ENCODE results near the gene CD2AP. TPM values are rescaled to one million over a fixed set of nuclear protein-coding genes. Genes with fewer than 3 reads are reported as not detected.

CD2AP gene
- total RNA-seq, 1 donor, result 30.4 TPM

DNA sequence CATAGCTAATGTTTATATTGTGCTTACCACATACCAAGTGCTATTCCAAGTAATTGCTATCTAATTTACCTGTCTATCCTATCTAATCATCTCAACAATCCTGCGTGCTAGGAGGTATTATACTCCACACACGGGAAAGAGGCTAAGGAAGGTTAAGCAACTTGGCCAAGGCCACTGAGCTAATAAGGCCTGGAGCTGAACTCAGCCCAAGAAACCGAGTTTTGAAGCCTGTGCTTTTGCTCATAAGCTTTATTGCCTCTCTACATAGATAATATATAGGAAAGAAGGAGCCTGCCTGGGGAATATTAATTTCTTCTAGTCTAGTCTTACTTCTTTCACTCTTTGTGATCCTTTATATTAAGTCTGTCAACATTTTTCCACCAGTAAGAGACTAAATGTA, 153.0 kb downstream of the CD2AP start:
- Histone ChIP-seq H3K4me1 (ENCODE audit: insufficient read depth, low read length) (peaks cover 6% of the 10 kb centered on the region), H3K27me3 (ENCODE audit: insufficient read depth, low read length) (peaks cover 5% of the 10 kb centered on the region), H3K9me3 (ENCODE audit: low read depth, low read length) (no peaks in the 10 kb centered on the region), H4K20me1 (ENCODE audit: insufficient read depth, low read length) (no peaks in the 10 kb centered on the region), H3K4me3 (ENCODE audit: insufficient read depth, low read length) (no peak overlapping the region), H3K79me2 (ENCODE audit: insufficient read depth, low read length) (no peaks in the 10 kb centered on the region), H3K27ac (ENCODE audit: low read depth, low read length) (no peak overlapping the region), H3K36me3 (ENCODE audit: insufficient read depth, low read length) (no peaks in the 10 kb centered on the region), H2AFZ (ENCODE audit: low read length) (no peak overlapping the region), H3K4me2 (ENCODE audit: insufficient read depth, low read length) (no peak overlapping the region)
- TF ChIP-seq, protein P1, sequence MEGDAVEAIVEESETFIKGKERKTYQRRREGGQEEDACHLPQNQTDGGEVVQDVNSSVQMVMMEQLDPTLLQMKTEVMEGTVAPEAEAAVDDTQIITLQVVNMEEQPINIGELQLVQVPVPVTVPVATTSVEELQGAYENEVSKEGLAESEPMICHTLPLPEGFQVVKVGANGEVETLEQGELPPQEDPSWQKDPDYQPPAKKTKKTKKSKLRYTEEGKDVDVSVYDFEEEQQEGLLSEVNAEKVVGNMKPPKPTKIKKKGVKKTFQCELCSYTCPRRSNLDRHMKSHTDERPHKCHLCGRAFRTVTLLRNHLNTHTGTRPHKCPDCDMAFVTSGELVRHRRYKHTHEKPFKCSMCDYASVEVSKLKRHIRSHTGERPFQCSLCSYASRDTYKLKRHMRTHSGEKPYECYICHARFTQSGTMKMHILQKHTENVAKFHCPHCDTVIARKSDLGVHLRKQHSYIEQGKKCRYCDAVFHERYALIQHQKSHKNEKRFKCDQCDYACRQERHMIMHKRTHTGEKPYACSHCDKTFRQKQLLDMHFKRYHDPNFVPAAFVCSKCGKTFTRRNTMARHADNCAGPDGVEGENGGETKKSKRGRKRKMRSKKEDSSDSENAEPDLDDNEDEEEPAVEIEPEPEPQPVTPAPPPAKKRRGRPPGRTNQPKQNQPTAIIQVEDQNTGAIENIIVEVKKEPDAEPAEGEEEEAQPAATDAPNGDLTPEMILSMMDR (IDR thresholded peaks at IDR 0.05; ENCODE audit: extremely low read depth, low read depth, low read length), result no peak
- DNase-seq (ENCODE audit: insufficient read length, low spot score, missing footprints), result no peak

DNA sequence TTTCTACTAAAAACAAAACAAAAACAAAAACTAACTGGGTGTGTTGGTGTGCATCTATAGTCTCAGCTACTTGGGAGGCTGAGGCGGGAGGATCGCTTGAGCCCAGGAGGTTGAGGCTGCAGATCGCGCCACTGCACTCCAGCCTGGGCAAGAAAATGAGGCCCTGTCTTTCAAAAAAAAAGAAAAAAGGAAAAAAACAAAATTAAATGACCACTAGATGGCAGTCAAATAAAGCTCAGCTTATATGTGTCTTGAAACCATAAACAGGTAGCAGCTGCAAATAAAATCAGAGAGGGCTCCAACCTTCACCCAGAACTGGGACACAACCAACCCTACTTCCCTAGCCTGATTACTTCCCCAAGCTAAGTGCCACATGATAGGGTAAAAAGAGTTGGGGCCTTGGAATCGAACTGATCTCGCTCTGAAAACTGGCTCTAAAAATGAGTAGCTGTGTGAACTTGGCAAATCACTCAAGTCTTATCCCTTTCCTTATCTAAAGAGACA, 153.7 kb downstream of the CD2AP start:
- Histone ChIP-seq H3K79me2 (ENCODE audit: insufficient read depth, low read length) (no peaks in the 10 kb centered on the region), H3K27ac (ENCODE audit: low read depth, low read length) (no peak overlapping the region), H3K27me3 (ENCODE audit: insufficient read depth, low read length) (peaks cover 5% of the 10 kb centered on the region), H3K9me3 (ENCODE audit: low read depth, low read length) (no peaks in the 10 kb centered on the region), H3K4me2 (ENCODE audit: insufficient read depth, low read length) (no peak overlapping the region), H3K36me3 (ENCODE audit: insufficient read depth, low read length) (no peaks in the 10 kb centered on the region), H2AFZ (ENCODE audit: low read length) (peak overlapping the region; percentile 52), H3K4me1 (ENCODE audit: insufficient read depth, low read length) (peaks cover 6% of the 10 kb centered on the region), H3K4me3 (ENCODE audit: insufficient read depth, low read length) (no peak overlapping the region), H4K20me1 (ENCODE audit: insufficient read depth, low read length) (no peaks in the 10 kb centered on the region)
- DNase-seq (ENCODE audit: insufficient read length, low spot score, missing footprints), result no peak
- TF ChIP-seq, protein P1 (IDR thresholded peaks at IDR 0.05; ENCODE audit: extremely low read depth, low read depth, low read length), result peak; percentile 59

DNA sequence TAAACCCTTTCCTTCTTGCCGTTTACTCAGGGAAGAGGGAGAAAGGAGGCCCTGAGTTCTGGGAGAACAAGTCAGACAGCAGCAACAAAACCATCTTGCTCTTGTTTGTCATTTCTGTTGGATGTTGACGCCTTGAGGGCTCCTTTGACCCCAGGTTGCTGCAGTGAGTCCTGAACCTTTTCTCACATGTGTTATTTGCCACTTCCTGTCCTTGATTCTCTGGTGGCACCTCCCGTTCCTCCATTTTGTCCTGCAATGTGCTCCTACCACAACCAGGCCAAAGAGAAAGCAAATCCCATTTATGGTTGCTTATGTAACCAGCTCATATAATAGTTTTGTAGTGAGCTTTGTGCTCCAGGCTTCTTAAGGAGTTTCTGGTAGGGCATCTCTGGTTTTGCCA, 154.2 kb downstream of the CD2AP start:
- Histone ChIP-seq H3K79me2 (ENCODE audit: insufficient read depth, low read length) (no peaks in the 10 kb centered on the region), H3K27me3 (ENCODE audit: insufficient read depth, low read length) (peaks cover 5% of the 10 kb centered on the region), H3K4me1 (ENCODE audit: insufficient read depth, low read length) (peaks cover 6% of the 10 kb centered on the region), H3K9me3 (ENCODE audit: low read depth, low read length) (no peaks in the 10 kb centered on the region), H3K4me3 (ENCODE audit: insufficient read depth, low read length) (no peak overlapping the region), H4K20me1 (ENCODE audit: insufficient read depth, low read length) (no peaks in the 10 kb centered on the region), H3K4me2 (ENCODE audit: insufficient read depth, low read length) (peak overlapping the region; percentile 21), H3K27ac (ENCODE audit: low read depth, low read length) (no peak overlapping the region), H3K36me3 (ENCODE audit: insufficient read depth, low read length) (no peaks in the 10 kb centered on the region), H2AFZ (ENCODE audit: low read length) (peak overlapping the region; percentile 52)
- TF ChIP-seq, protein P1 (IDR thresholded peaks at IDR 0.05; ENCODE audit: extremely low read depth, low read depth, low read length), result no peak
- peak; percentile 62 for DNase-seq (ENCODE audit: insufficient read length, low spot score, missing footprints)

DNA sequence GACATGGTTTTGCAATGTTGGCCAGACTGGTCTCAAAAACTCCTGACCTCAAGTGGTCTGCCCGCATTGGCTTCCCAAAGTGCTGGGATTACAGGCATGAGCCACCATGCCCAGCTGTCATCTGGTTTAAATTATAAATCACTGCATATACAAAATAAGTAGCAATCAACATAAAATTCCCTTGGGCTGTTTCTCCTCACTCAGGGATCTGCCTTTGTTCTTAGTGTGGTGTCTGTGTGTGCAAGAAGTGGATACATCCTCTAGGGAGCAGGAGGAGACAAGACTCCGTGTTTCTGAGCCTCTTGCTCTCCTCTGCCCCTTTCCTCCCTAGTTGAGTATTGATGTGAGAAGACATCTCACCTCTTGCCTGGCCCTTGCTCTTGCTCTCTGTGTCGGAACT, 155.6 kb downstream of the CD2AP start:
- H3K79me2 ChIP-seq (ENCODE audit: insufficient read depth, low read length), result no peaks in the 10 kb centered on the region
- H3K36me3 ChIP-seq (ENCODE audit: insufficient read depth, low read length), result no peaks in the 10 kb centered on the region
- peaks cover 5% of the 10 kb centered on the region for H3K27me3 ChIP-seq (ENCODE audit: insufficient read depth, low read length)
- H3K4me3 ChIP-seq (ENCODE audit: insufficient read depth, low read length), result no peak overlapping the region
- no peak for DNase-seq (ENCODE audit: insufficient read length, low spot score, missing footprints)
- H4K20me1 ChIP-seq (ENCODE audit: insufficient read depth, low read length), result no peaks in the 10 kb centered on the region
- TF ChIP-seq, protein P1 (IDR thresholded peaks at IDR 0.05; ENCODE audit: extremely low read depth, low read depth, low read length), result no peak
- no peak overlapping the region for H3K27ac ChIP-seq (ENCODE audit: low read depth, low read length)
- no peak overlapping the region for H3K4me2 ChIP-seq (ENCODE audit: insufficient read depth, low read length)
- peaks cover 6% of the 10 kb centered on the region for H3K4me1 ChIP-seq (ENCODE audit: insufficient read depth, low read length)
- no peak overlapping the region for H2AFZ ChIP-seq (ENCODE audit: low read length)
- no peaks in the 10 kb centered on the region for H3K9me3 ChIP-seq (ENCODE audit: low read depth, low read length)
